GM18868 (cell line): ENCODE results near the gene SNRK.
A peak's percentile ranks its signal among the peaks of the same experiment; 100 is the strongest.

ENCODE experiments used
- ATAC-seq: cut with Tn5 transposase; IDR thresholded peaks from one replicate; pipeline ENCODE4 v1.9.1; 2021; ENCODE audit warnings: mild to moderate bottlenecking, moderate library complexity; ENCODE audit not compliant: unreplicated experiment

Gene SNRK

DNA sequence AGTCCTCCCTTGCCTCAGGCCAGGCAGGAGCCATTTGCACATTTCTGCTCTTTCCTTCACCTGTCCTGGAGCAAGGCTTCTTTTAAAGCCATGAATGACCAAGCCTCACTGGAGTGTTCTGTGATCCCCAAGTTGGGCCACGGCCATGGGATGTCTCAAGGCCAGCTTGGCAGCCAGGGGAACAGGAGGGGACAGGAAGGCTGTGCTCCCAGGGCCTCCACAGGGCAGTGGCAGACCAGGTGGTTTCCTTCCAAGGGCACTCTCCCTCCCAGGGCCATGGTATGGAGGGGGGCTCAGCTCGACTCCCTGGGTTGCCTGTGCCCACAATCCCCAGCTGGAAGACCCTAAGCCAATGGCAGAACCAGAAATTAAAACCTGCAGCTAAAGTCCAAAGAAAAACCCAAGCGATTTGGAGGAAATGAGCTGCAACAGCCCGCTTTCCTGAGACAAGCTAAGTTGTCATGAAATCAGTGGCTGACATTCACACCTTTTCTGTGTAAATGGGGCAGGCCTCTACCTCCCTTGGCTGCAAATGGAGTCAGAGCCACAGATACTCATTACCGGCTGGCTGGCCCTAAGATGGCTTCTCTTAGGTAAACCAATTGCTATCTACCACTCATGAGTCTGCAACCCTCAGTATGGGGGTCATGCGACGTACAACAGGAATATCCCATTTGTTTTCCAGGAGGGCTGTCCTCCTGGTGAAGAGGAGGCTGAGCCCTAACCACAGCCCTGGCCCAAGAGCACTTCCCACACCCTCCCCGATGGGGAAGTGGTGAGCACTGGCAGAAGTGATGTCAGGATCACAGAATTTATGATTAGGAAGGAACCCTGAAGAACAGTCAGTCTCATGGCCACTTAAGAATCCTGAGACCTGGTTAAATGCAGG lies 83.3 kb downstream of the SNRK start:
- ATAC-seq, result no peak

GRCh38 chr3:43370293-43370980 lies 84.1 kb downstream of the SNRK start:
- ATAC-seq, result no peak

- ATAC-seq, result no peak
These were observed 85.2 kb downstream of the SNRK start for GRCh38 chr3:43371494-43371893.

- no peak for ATAC-seq
These were observed 85.8 kb downstream of the SNRK start for GRCh38 chr3:43372007-43372740.

GRCh38 chr3:43372809-43373559 lies 86.6 kb downstream of the SNRK start:
- ATAC-seq, result no peak

- ATAC-seq, result no peak
These were observed 87.2 kb downstream of the SNRK start for GRCh38 chr3:43373560-43373928.

- ATAC-seq, result peak; percentile 84
These were observed 92.0 kb downstream of the SNRK start for GRCh38 chr3:43378066-43378935.

GRCh38 chr3:43379343-43379742 lies 93.0 kb downstream of the SNRK start:
- no peak for ATAC-seq

- no peak for ATAC-seq
These were observed 101.8 kb downstream of the SNRK start for GRCh38 chr3:43388175-43388574.

DNA sequence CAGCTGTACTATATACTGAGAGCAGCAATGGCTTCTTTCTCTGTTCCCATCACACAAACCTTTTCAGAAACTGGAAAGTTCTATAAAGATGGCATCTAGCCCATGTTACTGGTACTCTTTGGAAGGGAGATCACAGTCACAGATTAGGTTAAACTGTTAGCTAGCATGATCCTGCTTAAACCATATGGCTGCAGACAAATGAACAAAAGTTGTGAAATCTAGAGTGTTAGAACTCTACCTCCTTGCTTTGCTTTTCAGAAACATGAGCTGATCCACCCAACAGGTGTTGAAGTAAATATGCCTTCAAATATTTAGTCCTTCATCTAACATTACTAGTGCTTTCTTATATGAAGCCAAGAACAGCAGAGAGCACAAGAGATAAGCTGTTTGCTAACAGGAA lies 102.6 kb downstream of the SNRK start:
- ATAC-seq, result no peak

DNA sequence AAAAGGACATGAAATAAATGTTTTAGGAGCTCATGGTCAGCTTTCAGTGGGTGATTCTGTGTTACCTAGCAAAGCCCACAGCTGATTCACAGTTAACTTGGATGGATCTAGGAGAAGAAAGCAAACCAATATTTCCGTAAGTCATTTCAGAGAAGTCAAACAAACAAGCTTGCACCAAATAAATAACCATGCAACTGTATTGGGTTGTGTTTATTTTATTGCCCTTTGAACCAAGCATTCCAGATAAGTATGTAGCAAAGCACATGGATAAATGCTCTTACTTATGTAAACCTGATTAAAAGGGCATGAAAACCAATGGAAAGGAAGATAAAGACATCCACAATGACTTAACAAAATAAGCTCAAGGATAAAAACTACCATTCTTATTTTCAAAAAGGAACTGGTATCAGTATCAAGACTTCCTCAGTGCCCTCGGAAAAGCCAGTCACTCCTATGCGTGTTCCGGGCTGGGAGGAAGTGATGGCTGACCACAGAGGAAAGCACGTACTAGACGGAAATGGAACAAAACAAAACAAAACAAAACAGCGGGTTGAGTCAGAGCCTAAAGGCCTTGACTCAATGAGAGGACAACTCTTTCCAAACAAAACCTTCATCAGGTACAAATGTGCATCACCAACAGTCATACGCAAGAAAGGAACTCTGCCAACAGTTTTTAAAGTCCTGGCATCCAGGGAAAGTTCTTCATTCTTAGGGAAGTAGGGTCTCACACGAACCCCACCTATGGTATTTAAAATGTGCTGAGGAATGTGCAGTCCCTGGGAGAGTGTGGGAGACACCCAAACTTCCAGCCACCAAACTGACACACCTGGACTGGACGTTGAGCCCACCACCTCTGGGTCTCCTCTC lies 103.3 kb downstream of the SNRK start:
- no peak for ATAC-seq

- no peak for ATAC-seq
These were observed 103.9 kb downstream of the SNRK start for GRCh38 chr3:43390255-43390588.

DNA sequence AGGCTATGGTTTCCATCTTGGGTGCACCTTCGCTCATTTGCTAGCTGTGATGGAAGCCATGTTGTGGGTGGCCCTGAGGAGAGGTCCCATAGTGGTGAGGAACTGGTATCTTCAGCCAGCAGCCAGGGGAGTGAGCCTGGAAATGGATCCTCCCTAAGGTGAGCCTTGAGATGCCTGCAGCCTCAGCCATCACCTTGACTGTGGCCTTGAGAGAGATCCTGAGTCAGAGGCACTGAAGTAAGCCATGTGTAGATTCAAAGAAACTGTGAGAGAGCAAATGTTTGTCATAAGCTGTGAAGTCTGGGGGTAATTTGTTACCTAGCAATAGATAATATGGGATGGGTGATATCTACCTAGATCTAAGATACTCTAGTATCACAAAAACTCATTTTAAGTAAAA lies 105.3 kb downstream of the SNRK start:
- ATAC-seq, result no peak

- no peak for ATAC-seq
These were observed 107.8 kb downstream of the SNRK start for GRCh38 chr3:43394041-43394554.

DNA sequence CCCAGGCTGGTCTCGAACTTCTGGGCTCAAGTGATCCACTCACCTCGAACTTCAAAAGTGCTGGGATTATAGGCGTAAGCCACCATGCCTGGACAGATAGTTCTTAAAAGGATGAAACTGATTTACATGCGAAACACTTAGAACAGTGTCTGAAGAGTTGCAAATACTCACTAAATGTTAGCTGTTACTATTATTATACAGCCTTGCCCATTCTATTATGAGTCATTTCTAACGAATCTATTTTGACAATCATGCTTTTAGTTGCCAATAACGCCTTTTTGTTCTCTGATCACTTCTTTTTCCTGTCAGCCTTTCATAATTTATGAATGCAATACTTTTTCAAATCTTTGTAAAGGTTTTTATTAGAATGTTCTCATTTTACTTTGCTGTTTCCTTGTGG lies 112.7 kb downstream of the SNRK start:
- ATAC-seq, result no peak

- ATAC-seq, result no peak
These were observed 113.8 kb downstream of the SNRK start for GRCh38 chr3:43400167-43400566.
